HG03378 (cell line): ENCODE results near the gene UNK.

Source experiments
- ATAC-seq: cut with Tn5 transposase; IDR thresholded peaks from one replicate; pipeline ENCODE4 v1.9.1; 2021; ENCODE audit warnings: mild to moderate bottlenecking, moderate library complexity; ENCODE audit not compliant: unreplicated experiment

Gene UNK

GRCh38 chr17:75832164-75832651 is 47.6 kb downstream of the UNK start:
- no peak for ATAC-seq

- no peak for ATAC-seq
Observed at GRCh38 chr17:75832652-75833400, 48.2 kb downstream of the UNK start.

- ATAC-seq: no peak
Observed at GRCh38 chr17:75834279-75834920, 49.8 kb downstream of the UNK start.

GRCh38 chr17:75834928-75835653 is 50.5 kb downstream of the UNK start:
- no peak for ATAC-seq

- ATAC-seq: no peak
Observed at GRCh38 chr17:75835654-75835987, 51.0 kb downstream of the UNK start.

GRCh38 chr17:75836605-75837004 is 52.0 kb downstream of the UNK start:
- ATAC-seq: no peak

- ATAC-seq: no peak
Observed at GRCh38 chr17:75837899-75838298, 53.3 kb downstream of the UNK start.

- ATAC-seq: no peak
Observed at GRCh38 chr17:75838410-75838809, 53.8 kb downstream of the UNK start.

GRCh38 chr17:75839942-75840798 is 55.6 kb downstream of the UNK start:
- no peak for ATAC-seq

GRCh38 chr17:75840799-75841164 is 56.2 kb downstream of the UNK start:
- ATAC-seq: no peak

GRCh38 chr17:75842411-75842810 is 57.8 kb downstream of the UNK start:
- ATAC-seq: no peak

- ATAC-seq: no peak
Observed at GRCh38 chr17:75842963-75843576, 58.5 kb downstream of the UNK start.

GRCh38 chr17:75843577-75844529 is 59.2 kb downstream of the UNK start, which contains the start of gene UNC13D:
Gene UNC13D, minus strand, starts transcription at chr17:75844404. Its CDS starts 67 bp downstream, at chr17:75844337.
- ATAC-seq: no peak

- no peak for ATAC-seq
Observed at GRCh38 chr17:75844530-75845057, 60.0 kb downstream of the UNK start.

- ATAC-seq: peak; percentile 61
Observed at GRCh38 chr17:75845058-75845711, 60.6 kb downstream of the UNK start.

GRCh38 chr17:75845933-75846691 is 61.5 kb downstream of the UNK start:
- ATAC-seq: no peak

- ATAC-seq: no peak
Observed at GRCh38 chr17:75846692-75847613, 62.3 kb downstream of the UNK start.
